Gastroesophageal sphincter (tissue), 3 donors: Measurements from ENCODE around the gene SSU72.

ENCODE experiments used
- POLR2AphosphoS5 ChIP-seq: sonication (generic); formaldehyde crosslinking; IDR thresholded peaks from one replicate; pipeline ENCODE4 v1.6.1; 2017; ENCODE audit warnings: antibody characterized with exemption
- TF ChIP-seq, protein P1 (sequence below), 4 experiments: fragments of 200-600 bp in 2 of 4; fragments of 450-650 bp in 2 of 4; sonication (generic) in 1 of 4; IDR thresholded peaks; one replicate each; pipeline ENCODE4 v1.5.1; 2017 to 2019; ENCODE audit warnings: antibody characterized with exemption in 4 of 4, mild to moderate bottlenecking in 2 of 4, moderate library complexity in 2 of 4

DNA sequence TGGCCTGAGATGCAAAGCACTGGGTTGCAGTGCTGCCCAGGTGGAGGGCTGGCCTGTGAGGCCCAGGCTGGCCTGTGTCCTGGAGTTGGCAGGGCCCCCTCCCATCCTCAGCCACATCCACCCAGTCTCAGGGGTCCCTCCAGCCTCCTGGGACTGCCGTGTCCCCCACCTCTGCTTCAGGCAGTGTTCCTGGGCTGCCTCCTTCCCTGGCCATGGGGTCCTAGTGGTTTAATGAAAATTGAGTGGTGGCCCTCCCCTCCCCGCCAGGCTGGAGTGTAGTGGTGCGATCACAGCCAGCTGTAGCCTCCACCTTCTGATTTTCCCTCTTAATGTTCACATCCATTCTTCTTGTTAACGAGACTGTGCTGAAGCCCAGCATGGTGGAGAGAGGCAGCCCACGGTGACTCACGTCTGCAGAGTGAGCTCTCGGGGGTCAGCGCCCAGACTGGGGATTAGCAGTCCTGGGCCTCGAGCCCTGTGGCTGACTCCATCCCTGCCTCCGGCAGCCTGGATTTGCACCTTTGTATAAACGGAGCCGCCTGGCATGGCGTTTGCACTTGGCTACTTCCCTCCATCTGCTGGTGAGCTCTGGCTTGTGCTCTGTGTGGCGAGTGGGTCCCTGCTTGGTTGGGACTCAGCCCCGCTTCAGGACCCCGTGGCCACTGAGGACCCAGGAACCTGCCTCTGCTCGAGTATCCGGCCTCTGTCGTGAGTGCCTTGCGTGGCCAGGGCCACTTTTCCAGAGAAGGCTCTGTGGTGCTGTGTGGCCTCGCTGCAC lies 47.5 kb upstream of the SSU72 start:
- TF ChIP-seq POLR2AphosphoS5 = peak; percentile 11
- TF ChIP-seq, protein P1, sequence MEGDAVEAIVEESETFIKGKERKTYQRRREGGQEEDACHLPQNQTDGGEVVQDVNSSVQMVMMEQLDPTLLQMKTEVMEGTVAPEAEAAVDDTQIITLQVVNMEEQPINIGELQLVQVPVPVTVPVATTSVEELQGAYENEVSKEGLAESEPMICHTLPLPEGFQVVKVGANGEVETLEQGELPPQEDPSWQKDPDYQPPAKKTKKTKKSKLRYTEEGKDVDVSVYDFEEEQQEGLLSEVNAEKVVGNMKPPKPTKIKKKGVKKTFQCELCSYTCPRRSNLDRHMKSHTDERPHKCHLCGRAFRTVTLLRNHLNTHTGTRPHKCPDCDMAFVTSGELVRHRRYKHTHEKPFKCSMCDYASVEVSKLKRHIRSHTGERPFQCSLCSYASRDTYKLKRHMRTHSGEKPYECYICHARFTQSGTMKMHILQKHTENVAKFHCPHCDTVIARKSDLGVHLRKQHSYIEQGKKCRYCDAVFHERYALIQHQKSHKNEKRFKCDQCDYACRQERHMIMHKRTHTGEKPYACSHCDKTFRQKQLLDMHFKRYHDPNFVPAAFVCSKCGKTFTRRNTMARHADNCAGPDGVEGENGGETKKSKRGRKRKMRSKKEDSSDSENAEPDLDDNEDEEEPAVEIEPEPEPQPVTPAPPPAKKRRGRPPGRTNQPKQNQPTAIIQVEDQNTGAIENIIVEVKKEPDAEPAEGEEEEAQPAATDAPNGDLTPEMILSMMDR (IDR thresholded peaks at IDR 0.05) = no peak
